ENCODE measurements around the gene RHOF.

DNA sequence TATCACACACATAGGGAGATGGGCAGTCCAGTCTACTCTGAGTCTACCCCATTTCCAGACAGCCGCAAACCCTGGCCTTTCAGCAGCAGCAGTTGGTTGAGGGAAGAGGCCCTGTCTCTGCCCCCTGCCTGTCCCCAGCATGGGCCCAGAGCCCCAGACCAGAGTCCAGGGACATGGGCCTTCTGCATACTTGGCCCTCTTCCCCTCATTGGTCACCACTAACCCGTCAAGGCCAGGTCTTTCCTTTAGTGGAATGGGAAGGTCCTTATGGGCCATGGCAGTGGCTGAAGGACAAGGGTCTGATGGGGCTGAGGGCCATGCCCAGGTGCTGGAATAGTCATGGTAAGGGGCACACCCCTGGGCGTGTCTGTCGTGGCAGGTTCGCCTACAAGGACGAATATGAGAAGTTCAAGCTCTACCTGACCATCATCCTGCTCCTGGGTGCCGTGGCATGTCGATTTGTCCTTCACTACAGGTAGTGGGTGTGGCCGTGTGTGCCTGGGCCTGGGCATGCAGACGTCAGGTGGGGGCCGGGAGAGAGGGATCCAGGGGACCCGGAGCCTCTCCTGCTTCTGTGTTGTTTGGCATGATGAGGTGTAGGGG, 41.6 kb downstream of the RHOF start:
- TF ChIP-seq CTCF (IDR thresholded peaks at IDR 0.05; ENCODE audit: low read depth, low read length, missing input control) (no peak), EGR1 (IDR thresholded peaks at IDR 0.05; ENCODE audit: low read depth in 2 of 2) (no peak), RAD21 (IDR thresholded peaks at IDR 0.05) (no peak), FOXA2 (IDR thresholded peaks at IDR 0.05) (no peak), ATF3 (IDR thresholded peaks at IDR 0.05) (no peak), YY1 (IDR thresholded peaks at IDR 0.05) (no peak), RXRA (IDR thresholded peaks at IDR 0.05) (no peak), TAF1 (conservative IDR thresholded peaks at IDR 0.05) (no peak)
- TF ChIP-seq, protein P1, sequence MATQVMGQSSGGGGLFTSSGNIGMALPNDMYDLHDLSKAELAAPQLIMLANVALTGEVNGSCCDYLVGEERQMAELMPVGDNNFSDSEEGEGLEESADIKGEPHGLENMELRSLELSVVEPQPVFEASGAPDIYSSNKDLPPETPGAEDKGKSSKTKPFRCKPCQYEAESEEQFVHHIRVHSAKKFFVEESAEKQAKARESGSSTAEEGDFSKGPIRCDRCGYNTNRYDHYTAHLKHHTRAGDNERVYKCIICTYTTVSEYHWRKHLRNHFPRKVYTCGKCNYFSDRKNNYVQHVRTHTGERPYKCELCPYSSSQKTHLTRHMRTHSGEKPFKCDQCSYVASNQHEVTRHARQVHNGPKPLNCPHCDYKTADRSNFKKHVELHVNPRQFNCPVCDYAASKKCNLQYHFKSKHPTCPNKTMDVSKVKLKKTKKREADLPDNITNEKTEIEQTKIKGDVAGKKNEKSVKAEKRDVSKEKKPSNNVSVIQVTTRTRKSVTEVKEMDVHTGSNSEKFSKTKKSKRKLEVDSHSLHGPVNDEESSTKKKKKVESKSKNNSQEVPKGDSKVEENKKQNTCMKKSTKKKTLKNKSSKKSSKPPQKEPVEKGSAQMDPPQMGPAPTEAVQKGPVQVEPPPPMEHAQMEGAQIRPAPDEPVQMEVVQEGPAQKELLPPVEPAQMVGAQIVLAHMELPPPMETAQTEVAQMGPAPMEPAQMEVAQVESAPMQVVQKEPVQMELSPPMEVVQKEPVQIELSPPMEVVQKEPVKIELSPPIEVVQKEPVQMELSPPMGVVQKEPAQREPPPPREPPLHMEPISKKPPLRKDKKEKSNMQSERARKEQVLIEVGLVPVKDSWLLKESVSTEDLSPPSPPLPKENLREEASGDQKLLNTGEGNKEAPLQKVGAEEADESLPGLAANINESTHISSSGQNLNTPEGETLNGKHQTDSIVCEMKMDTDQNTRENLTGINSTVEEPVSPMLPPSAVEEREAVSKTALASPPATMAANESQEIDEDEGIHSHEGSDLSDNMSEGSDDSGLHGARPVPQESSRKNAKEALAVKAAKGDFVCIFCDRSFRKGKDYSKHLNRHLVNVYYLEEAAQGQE (IDR thresholded peaks at IDR 0.05) = no peak
